Stomach smooth muscle (tissue), 2 donors: ENCODE results near the gene MYL6.
A peak's percentile ranks its signal among the peaks of the same experiment; 100 is the strongest.

Experiments used
- H3K27ac ChIP-seq: one replicate; pipeline ENCODE4 v1.7.0; 2013; ENCODE audit warnings: mild to moderate bottlenecking, low read length, inconsistent platforms
- H3K27me3 ChIP-seq, 2 donors: one replicate each; pipeline ENCODE4 v1.7.0; 2013; ENCODE audit warnings: low read length in 2 of 2; ENCODE audit not compliant: insufficient read depth in 2 of 2, control insufficient read depth in 1 of 2
- H3K36me3 ChIP-seq, 2 donors: one replicate each; pipeline ENCODE4 v1.7.0; 2013; ENCODE audit warnings: low read length in 2 of 2; ENCODE audit not compliant: control insufficient read depth in 2 of 2, insufficient read depth in 2 of 2
- H3K4me1 ChIP-seq: one replicate; pipeline ENCODE4 v1.7.0; 2013; ENCODE audit warnings: low read length; ENCODE audit not compliant: control insufficient read depth, insufficient read depth
- H3K4me3 ChIP-seq, 2 donors: one replicate each; pipeline ENCODE4 v1.7.0; 2013; ENCODE audit warnings: low read length in 2 of 2
- H3K9ac ChIP-seq, 2 donors: one replicate each; pipeline ENCODE4 v1.7.0; 2013; ENCODE audit warnings: low read length in 2 of 2, mild to moderate bottlenecking in 1 of 2
- H3K9me3 ChIP-seq, 2 donors: one replicate each; pipeline ENCODE4 v1.7.0; 2013; ENCODE audit warnings: low read length in 2 of 2; ENCODE audit not compliant: control insufficient read depth in 2 of 2
- donor health status: healthy.
- donor health status: Pancreatic carcinoma.

Gene MYL6

GRCh38 chr12:56158926-56159461 lies 835 bp downstream of the MYL6 start:
- no peaks in the 10 kb centered on the region for H3K9me3 ChIP-seq
- H3K4me3 ChIP-seq, result peak overlapping the region; percentile 99
- H3K36me3 ChIP-seq, result peaks cover 36 to 37% of the 10 kb centered on the region in 2 donors
- peak overlapping the region; percentile 100 for H3K9ac ChIP-seq
- peak overlapping the region; percentile 100 for H3K27ac ChIP-seq
- H3K4me1 ChIP-seq, result peaks cover 53% of the 10 kb centered on the region
- H3K27me3 ChIP-seq, result no peaks in the 10 kb centered on the region

DNA sequence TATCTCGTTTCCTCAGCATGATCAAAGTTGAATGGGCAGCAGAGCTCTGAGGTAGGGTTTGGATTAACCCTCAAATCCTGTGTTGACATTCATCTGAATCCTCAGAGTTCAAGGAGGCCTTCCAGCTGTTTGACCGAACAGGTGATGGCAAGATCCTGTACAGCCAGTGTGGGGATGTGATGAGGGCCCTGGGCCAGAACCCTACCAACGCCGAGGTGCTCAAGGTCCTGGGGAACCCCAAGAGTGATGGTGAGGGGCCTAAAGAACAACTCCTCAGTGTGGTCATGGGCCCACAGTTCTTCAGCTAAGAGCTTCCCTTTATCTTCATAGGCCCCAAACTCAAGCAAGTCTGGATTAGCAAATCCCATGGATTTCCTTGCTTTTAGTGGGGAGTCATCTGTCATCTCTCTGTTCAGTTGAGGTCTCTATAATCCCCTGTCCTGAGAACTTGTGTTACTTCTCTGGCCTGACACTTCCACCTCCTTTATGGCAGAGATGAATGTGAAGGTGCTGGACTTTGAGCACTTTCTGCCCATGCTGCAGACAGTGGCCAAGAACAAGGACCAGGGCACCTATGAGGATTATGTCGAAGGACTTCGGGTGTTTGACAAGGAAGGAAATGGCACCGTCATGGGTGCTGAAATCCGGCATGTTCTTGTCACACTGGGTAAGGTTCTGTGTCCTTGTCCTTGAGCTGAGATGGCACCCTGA lies 1.5 kb downstream of the MYL6 start:
- peaks cover 36 to 42% of the 10 kb centered on the region in 2 donors for H3K36me3 ChIP-seq
- peak overlapping the region; percentile 99 for H3K4me3 ChIP-seq
- H3K9ac ChIP-seq, result peak overlapping the region; percentile 100
- no peaks in the 10 kb centered on the region for H3K9me3 ChIP-seq
- H3K27me3 ChIP-seq, result no peaks in the 10 kb centered on the region
- peak overlapping the region; percentile 100 for H3K27ac ChIP-seq
- peaks cover 53% of the 10 kb centered on the region for H3K4me1 ChIP-seq

DNA sequence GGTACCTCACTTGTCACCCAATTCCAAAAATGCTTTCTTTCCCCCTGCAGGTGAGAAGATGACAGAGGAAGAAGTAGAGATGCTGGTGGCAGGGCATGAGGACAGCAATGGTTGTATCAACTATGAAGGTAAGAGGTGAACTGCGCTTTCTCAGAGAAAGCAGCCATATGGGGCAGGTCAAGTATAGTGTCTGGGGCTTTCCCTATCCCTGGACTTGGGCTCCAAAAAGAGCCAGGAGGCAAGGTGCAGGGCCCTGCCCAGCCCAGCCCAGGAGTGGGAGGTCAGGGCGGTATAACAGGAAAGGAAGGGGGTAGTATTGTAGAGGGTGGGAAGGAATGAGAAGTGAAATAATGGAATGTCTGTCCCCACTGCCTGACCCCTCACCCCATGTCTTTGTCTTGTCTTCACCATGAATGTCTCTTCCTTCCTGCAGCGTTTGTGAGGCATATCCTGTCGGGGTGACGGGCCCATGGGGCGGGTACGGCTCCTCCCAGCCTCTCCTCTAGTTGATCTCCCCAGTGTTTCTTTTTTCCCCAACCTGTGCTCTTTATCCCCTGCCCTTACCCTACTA lies 2.1 kb downstream of the MYL6 start:
- Histone ChIP-seq H3K4me3 (peak overlapping the region; percentile 99), H3K4me1 (peaks cover 54% of the 10 kb centered on the region), H3K36me3 (peaks cover 38 to 46% of the 10 kb centered on the region in 2 donors), H3K9ac (peak overlapping the region; percentile 100), H3K9me3 (no peaks in the 10 kb centered on the region), H3K27ac (peak overlapping the region; percentile 100), H3K27me3 (no peaks in the 10 kb centered on the region)

GRCh38 chr12:56160894-56161689 lies 2.9 kb downstream of the MYL6 start:
- Histone ChIP-seq H3K9me3 (no peaks in the 10 kb centered on the region), H3K4me1 (peaks cover 57% of the 10 kb centered on the region), H3K27me3 (no peaks in the 10 kb centered on the region), H3K27ac (peak overlapping the region; percentile 100), H3K4me3 (peak overlapping the region; percentile 99), H3K36me3 (peaks cover 38 to 46% of the 10 kb centered on the region in 2 donors), H3K9ac (peak overlapping the region; percentile 100)

- peaks cover 57% of the 10 kb centered on the region for H3K4me1 ChIP-seq
- no peaks in the 10 kb centered on the region for H3K27me3 ChIP-seq
- H3K9me3 ChIP-seq, result no peaks in the 10 kb centered on the region
- peaks cover 38 to 49% of the 10 kb centered on the region in 2 donors for H3K36me3 ChIP-seq
- peak overlapping the region; percentile 100 for H3K9ac ChIP-seq
- peak overlapping the region; percentile 100 for H3K27ac ChIP-seq
- H3K4me3 ChIP-seq, result peak overlapping the region; percentile 99
Observed at GRCh38 chr12:56161690-56162351, 3.7 kb downstream of the MYL6 start.

DNA sequence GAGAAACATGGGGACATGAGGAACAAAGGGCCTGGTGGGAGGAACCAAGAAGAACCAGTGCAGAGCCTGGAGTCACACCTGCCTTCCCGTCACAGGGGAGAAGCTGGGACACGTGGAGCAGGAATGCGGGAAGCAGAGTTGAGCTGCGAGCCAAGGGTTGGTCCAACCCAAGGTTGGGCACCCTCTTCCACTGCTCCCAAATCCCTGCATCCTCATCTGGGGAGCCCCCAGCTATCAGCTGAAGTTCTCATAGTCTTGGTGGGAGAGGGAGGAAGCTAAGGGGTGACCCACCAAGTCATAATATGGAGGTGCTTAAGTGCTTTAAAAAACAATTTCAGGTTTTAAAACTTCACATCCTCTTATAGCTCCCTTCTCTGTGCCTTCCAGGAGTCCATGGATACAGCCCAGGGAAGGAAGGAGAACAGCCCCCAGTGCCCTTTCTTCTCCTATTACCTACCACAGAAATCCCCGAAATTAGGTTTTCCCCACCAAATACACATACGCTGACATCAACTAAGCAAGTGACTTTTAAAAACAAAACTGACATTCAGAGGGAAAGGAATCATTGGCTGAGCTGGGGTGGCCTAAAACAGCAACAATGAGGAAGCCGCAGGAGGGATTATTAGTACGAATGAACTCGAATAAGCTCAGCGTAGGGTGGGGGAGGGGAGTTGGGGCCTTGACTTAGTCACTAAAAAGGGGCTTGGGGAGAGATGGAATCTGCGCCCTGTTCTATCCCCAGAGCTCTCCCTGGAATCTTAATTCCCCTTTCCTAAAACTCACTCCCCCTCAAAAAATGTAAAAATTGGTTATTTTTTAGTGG lies 4.5 kb downstream of the MYL6 start:
- H3K9ac ChIP-seq, result no peak overlapping the region
- no peaks in the 10 kb centered on the region for H3K9me3 ChIP-seq
- peak overlapping the region; percentile 100 for H3K27ac ChIP-seq
- H3K4me3 ChIP-seq, result peak overlapping the region in 1 of 2 donors; percentile 99
- no peaks in the 10 kb centered on the region for H3K27me3 ChIP-seq
- peaks cover 49% of the 10 kb centered on the region for H3K4me1 ChIP-seq
- peaks cover 42 to 53% of the 10 kb centered on the region in 2 donors for H3K36me3 ChIP-seq

DNA sequence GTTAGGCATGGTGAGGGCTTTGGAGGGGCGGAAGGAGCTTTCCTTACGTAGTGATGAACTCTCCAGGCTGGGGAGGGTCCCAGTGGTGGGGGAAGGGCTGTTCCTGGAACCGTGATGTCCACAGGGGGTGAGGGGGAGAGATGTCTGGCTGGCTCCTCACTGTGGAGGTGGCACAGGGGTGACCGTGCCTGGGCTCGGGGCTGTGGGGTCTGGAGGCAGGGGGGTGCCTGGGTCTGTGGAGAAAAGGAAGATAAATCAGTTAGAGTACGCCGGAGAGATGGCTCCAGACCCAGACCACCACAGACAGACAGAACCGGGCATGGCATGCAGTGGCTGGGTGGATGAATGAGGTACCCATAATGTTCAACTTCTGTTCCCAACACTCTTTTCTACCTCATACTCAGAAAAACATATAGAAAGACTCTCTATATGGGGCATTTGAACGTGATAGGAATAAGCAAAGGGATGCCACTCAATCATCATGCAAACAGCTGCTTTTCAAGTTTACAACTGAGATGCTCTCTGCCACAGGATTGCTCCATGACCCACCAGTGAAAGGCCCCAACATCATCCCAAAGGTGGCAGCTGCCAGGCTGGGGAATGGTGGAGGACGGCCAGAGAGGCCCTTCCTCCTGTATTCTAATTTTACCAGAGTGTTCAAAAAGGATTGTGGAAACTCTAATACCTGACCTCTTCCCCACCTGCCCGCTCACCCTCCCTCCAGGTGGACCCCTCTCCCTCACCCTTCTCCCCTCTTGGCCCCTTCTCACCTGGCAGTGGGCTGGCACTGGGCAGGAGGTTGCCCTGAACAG lies 5.6 kb downstream of the MYL6 start:
- Histone ChIP-seq H3K27ac (peak overlapping the region; percentile 100), H3K4me3 (no peak overlapping the region), H3K4me1 (peaks cover 49% of the 10 kb centered on the region), H3K9me3 (no peaks in the 10 kb centered on the region), H3K27me3 (no peaks in the 10 kb centered on the region), H3K36me3 (peaks cover 46 to 58% of the 10 kb centered on the region in 2 donors), H3K9ac (no peak overlapping the region)

DNA sequence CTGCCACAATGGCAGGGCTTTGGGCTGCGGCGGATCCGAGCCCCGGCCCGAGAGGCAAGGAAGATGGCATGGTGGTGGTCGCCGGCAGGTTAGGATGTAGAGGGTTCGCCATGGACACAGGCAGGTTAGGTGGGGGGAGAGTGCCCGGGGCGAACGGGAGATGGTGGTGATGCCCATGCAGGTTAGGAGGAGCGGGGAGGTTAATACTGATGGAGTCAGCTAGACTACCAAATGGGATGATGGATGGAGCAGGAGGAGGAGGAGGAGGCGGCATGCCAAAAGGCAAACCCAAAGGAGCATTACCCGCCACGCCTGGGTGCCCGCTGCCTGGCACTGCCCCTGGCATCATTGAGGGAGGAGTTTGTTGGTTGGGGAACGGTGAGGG lies 6.2 kb downstream of the MYL6 start:
- H3K27me3 ChIP-seq, result no peaks in the 10 kb centered on the region
- no peak overlapping the region for H3K4me3 ChIP-seq
- peaks cover 49 to 55% of the 10 kb centered on the region in 2 donors for H3K36me3 ChIP-seq
- H3K27ac ChIP-seq, result no peak overlapping the region
- H3K9me3 ChIP-seq, result no peaks in the 10 kb centered on the region
- peaks cover 46% of the 10 kb centered on the region for H3K4me1 ChIP-seq
- H3K9ac ChIP-seq, result no peak overlapping the region

- Histone ChIP-seq H3K27ac (peak overlapping the region; percentile 24), H3K36me3 (peaks cover 44 to 56% of the 10 kb centered on the region in 2 donors), H3K9ac (no peak overlapping the region), H3K27me3 (no peaks in the 10 kb centered on the region), H3K4me3 (no peak overlapping the region), H3K4me1 (peaks cover 36% of the 10 kb centered on the region), H3K9me3 (no peaks in the 10 kb centered on the region)
Observed at GRCh38 chr12:56165369-56165768, 7.2 kb downstream of the MYL6 start.
